ELR (cell line): ENCODE results near the gene SLC25A42.

ENCODE experiments used
- DNase-seq: peaks from one replicate; pipeline ENCODE4 v3.0.0-alpha.2; 2015; ENCODE audit warnings: low read depth

The SLC25A42 gene

DNA sequence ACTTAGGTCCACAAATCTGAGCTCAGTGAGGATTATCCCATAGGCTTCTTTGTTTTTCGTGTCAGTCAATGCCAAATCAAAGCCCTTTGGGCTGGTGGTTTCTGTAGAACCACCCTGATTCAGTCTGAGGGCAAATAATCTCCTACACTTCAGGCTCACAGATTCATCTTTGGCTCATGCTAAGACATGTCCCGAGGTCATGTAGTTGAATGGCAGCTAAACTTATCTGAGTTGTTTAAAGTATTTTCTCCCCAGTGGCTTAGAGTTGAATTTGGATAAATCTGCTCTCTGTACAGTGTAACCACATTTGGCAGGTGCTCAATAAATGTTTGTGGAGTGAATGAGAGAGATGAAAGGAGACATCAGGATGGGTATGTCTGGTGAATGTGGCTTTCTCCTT, 13.1 kb upstream of the SLC25A42 start:
- DNase-seq, result no peak

DNA sequence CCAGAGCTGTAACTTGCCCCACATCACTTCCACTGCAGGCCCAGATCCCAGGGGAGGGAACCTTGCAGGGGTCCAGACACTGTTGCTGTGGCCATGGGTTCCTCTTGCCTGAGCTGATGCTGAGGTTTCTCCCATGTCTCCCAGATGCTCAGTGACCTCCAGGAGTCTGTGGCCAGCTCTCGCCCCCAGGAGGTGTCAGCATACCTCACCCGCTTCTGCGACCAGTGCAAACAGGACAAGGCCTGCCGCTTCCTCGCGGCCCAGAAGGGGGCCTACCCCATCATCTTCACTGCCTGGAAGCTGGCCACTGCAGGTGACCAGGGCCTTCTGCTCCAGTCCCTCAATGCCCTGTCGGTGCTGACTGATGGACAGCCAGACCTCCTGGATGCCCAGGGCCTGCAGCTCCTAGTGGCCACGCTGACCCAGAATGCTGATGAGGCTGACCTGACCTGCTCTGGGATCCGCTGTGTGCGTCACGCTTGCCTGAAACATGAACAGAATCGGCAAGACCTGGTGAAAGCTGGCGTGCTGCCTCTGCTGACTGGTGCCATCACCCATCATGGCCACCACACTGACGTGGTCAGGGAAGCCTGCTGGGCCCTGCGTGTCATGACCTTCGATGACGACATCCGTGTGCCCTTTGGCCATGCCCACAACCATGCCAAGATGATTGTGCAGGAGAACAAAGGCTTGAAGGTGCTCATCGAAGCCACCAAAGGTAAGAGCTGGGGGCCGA, 12.1 kb upstream of the SLC25A42 start:
- no peak for DNase-seq

GRCh38 chr19:19052921-19053320, 10.9 kb upstream of the SLC25A42 start:
- DNase-seq, result no peak

DNA sequence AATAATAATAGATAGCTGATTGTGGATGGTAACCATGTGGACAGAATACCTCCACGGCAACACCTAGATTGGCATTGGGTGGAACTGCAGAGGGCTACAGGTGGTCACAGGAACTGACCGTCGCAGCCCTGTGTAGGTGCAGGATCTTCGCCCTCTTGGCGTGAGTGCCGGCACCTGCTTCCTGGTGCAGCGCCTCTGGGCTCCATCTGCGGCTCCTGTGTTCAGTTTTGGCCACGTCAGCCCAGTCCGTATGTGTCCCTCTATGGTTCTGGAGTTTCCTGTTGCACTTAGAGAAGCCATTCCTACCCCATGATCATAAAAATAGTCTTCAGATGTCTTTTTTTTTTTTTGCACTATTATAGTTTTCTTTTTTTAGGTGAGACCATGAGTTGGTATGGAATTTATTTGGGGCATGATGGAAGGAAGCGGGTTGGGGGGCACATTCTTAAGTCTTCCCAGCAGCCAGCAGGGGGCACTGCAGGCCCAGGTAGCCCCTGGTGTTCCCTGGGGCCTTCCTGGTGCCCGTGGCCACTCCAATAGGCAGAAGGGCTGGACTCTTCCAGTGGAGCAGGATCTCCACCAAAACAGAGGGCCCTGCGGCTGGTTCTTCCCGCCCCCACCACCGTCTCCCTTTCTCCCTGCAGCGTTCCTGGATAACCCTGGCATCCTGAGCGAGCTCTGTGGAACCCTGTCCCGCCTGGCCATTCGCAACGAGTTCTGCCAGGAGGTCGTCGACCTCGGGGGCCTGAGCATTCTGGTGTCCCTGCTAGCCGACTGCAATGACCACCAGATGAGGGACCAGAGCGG, 10.1 kb upstream of the SLC25A42 start:
- DNase-seq, result peak; percentile 63

DNA sequence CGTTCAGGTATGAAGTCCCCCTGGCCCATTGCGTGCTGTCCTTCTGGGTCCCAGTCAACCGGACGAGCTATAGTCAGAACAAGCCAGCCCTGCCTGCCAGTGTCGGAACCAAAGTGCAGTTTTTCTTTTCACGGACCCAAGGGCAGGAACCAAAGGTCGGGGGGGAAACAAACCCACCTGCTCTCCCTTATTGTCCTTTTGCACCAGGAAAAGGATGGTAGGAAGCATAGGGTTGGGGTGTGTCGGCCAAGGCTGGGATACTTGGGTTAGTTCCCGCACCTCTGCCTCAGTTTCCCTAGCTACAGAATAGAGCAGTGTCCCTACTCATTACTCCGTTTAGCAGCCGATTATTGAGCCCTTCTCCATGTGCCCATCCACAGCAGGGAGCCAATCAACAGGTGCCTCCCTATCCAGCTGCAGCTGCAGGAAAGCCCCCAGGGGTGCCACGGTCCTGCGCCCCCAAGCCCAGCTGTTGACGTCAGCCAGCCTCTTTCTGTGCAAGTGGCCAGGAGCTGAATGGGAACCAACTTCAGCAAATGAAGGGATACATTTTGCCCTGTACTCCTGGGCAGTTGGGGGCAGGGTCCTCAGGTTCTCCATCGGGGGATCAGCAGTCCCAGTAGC, 9.4 kb upstream of the SLC25A42 start:
- no peak for DNase-seq

DNA sequence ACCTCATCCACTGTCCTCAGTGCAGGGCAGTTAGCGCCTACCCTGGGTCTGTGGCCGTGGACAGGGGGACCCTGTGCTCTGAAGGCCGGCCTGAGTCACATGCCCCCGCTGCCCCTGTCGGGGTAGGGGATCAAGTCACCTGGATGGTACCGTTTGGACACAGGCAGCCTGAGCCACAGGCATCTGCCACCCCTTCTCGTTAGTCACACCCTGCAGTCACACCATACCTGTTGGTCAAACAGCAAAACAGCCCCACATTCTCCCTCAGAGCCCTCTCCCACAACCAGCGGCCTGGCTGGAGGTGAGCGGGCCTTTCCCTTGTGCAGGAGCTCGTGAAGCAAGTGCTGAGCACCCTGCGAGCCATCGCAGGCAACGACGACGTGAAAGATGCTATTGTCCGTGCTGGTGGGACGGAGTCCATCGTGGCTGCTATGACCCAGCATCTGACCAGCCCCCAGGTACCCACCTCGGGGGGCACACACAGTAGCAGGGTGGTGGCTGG, 8.8 kb upstream of the SLC25A42 start:
- DNase-seq, result no peak

DNA sequence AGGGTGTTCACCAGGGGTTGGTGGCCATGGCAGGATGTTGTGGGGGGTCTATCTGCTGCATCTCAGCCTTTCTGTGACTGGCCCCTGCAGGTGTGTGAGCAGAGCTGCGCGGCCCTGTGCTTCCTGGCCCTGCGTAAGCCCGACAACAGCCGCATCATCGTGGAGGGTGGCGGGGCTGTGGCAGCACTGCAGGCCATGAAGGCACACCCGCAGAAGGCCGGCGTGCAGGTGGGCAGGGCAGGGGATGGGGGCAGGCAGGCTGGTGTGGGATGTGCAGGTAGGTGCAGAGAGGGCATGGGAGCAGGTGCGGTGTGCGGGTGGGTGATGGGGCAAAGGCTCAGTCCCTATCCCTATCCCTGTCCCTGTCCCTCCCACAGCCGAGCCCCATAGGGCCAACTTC, 8.1 kb upstream of the SLC25A42 start:
- no peak for DNase-seq

GRCh38 chr19:19056636-19057275, 7.0 kb upstream of the SLC25A42 start:
- no peak for DNase-seq

- DNase-seq, result no peak
Measured at GRCh38 chr19:19057317-19057716, 6.5 kb upstream of the SLC25A42 start.

DNA sequence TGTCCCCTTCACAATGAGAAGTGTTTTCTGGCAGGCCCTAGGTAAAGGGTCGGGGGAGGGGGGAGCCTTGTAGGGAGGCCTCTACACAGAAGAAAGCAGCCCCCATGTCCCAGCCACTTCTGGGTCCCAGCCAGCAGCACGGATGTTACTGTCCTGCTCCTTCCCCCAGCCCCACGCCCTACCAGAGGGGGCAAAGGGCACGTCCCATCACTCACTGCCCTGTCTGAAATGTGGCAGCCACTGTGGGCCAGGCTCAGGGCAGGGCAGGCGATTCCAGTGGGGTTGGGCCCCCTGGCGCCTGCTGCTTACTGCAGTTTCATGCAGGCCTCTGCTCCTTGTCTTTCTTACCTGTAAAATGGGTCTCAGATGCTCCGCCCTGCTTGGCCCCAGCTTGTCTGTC, 6.1 kb upstream of the SLC25A42 start:
- DNase-seq, result no peak

DNA sequence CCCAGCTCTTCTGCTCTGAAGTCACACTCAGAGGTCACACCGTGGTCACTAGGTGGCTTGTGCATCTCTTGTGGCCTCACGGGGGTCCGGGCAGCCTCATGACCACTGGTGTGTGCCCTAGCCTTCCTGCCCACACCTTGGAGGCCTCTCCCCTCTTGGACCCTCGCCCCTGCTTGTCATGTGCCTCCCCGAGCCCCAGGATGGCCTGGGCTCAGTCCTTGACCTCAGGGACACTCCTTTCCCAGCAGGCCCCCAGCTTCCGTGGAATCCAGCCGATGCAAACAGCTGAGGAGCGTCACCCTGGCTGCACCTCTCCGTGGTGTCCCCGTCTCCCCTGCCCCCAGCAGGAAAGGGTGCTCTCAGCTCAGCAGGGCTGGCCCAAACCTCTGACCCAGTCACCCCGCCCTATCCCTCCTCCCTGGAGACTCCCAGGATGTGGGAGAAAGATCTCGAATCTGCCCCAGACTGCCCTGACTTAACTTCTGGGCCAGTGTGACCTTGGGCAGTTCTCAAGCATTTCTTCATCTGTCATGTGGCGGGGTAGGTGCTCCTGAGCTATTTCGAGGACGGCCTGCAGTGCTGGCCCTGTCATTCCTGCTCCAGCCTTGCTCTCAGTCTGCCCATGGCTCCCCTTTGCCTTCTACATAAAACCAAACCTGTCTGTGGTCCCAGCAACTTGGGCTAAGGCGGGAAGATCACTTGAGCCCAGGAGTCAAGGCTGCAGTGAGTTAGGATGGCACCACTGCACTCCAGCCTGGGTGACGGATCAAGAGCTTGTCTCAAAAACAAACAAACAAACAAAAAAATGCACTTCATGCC, 4.6 kb upstream of the SLC25A42 start:
- DNase-seq, result no peak

GRCh38 chr19:19059837-19060611, 3.8 kb upstream of the SLC25A42 start:
- no peak for DNase-seq

DNA sequence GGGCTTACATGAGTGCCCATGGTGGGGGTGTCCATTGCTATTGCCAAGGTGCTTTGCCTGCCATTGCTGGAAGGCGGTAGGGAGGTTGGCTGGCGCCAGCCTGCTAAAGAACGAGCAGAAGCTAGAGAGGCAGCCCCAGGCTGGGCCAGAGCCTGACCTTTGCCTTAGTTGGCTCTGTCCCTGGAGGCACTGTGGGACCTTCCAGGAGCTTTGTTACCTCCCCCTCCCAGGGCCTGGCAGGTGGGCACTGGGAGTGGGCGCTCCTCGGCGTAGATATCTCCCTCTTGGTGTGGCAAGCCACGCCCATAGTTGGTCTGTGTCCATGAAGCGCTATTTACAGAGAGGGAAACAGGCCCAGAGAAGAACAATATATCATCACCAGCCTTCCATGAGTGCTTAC, 2.3 kb upstream of the SLC25A42 start:
- DNase-seq, result no peak

DNA sequence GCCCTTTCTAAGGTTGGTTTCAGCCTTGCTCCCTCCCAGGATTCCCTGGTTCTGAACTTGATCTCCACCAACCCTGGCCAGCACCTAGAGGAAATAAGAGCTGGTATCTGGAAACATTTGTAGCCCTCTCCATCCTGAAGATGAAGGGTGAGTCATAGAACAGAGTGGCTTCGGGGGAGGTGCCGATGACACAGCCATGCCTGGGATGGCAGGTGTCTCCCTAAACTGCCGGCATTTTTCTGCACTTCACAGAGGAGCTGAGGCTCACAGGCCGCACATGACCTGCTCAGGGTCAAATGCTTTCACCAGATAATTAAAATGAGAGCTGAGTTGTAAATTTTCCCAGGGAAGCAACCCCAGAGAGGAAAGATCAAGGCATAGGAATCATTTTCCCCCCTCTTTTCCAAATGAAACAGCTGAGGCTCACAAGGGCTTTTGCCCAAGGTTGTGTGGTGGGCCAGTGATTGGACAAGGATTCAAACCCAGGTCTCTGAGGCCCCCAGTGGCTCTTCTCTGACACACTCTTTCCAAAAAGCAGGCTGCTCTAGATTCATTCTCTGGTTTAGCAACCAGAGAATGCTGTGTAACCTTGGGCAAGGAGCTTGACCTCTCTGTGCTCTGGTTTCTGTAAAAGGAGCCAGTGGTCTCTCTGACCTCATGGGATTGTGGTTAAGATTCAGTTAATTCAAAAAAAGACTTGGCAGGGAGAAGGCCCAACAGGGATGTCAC, 1.2 kb upstream of the SLC25A42 start:
- peak; percentile 80 for DNase-seq

DNA sequence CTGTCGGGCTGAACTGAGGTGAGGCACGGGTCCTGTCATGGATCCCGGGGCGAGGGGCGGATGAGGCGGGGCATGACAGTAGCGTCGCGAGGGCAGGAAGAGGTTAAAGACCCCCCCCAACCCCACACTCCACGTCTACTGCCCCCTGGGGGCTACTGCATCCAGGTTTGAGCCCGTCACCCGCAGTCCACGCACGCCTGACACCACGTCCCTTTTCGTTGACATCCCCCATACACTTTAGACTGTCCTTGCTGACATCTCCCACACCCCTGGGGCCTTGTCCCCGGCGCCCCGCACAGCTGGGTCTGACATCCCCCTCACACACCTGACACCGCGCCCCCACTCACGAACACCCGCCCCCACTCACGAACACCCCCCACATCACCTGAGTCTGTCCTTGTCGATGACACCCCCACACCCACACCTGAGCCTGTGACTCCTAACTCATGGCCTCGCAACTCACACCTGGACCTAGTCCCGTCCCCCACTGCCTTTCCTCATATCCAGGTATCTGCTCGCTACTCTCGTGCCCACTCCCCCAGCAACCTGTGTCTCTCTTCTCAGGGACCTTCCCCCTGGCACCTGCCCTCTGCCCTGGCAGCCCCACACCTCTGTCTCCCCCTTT, 416 bp downstream of the SLC25A42 start:
- no peak for DNase-seq

DNA sequence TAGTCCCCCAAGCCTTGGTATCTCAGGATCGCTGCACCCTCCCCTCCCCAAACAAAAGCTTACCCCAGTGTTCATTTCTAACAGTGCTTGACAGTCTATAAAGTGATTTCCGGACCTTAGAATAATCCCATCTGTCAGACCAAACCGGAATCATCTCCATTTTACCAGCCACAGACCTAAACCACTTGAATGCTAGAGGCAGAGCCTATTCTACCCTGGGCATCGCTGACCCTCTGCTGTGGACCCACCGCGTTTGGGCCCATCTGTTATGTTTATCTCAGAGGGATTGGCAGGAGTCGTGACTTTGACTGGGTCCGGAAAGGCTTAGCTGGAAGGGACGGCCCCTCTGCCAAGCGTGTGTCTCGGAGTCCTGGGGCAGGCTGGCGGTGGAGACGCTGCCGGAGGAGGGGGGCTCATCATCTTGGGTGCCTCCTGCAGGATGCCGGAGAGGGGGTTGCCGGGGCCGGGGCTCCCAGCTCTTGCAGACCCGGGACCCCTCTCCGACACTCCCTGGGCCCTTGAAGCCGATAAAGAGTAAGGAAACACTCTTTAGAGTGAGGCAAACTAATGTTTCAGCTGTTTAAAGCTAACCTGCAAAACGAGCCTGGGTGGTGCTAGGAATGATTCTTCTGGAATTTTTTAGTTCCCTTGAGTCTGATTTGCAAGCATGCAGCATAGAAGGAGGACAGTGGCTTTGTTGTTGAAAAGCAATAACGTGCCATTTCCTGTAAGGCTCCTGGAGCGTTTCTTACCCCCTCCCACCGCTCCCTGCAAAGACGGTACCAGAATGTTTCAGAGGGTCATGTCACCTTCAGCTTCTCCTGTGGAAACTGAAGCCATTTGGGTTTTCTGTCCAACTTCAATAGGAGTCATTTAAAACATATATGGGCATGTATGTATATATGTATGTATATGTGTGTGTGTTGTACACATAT, 1.3 kb downstream of the SLC25A42 start:
- DNase-seq, result peak; percentile 23

DNA sequence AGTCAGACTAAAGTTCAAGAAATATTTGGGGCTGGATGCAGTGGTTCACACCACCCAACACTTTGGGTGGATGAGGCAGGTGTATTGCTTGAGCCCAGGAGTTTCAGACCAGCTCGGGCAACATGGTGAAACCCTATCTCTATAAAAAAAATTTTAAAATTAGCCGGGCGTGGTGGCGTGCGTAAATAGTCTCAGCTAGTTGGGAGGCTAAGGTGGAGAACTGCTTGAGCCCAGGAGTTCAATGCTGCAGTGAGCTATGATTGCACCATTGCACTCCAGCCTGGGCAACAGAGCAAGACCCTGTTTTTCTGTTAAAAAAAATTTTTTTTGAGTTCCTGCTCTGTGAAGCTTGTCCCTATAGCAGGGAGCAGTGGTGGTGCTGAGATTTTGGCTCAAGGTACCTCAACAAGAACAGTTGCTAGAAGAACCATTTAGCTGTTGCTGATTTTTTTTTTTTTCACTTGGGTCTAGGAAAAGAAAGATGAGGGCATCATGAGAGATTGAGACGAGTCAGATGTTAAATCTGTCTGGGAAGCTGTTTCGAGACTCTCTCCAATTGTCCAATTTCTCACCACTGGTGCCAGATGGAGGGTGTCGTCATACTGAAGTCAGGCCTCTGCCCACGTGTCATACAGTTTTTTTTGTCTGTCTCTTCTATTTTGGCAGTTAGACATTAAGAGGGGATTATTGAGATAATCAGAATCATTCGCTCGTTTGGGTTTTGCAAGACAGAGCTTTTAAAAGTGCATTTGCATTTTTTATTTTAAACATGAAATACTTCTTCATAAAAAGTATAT, 3.7 kb downstream of the SLC25A42 start:
- DNase-seq, result no peak
